Natural killer cell treated with Interleukin-12 subunit alpha and Interleukin-12 subunit beta and Interleukin-15 and Interleukin-18, amount 100 ng/mL, for 72 hours (primary cell): ENCODE results near the gene RIPK1. TPM values are rescaled to one million over a fixed set of nuclear protein-coding genes. Genes with fewer than 3 reads are reported as not detected.
"Not testable (repeated sequence)": the region's sequence is repeated elsewhere in the genome, so short reads cannot be mapped to it uniquely, and the experiment has no call there.

Source experiments
- ATAC-seq, 2 donors: fragments of 150-1000 bp; cut with Tn5 transposase in 1 of 2; sonication (Bioruptor Pico), chemical (Tn5 transposase) in 1 of 2; 2 replicates each; pipeline ENCODE4 v1.10.0; 2021
- DNase-seq: peaks from one replicate; pipeline ENCODE4 v3.0.0; 2022; ENCODE audit warnings: low spot score
- H3K27ac Mint-ChIP-seq, 2 donors: 1 replicate in 1 of 2; 2 replicates in 1 of 2; pipeline ENCODE4 v1.8.0; 2022; ENCODE audit warnings: mixed read lengths in 2 of 2, mild to moderate bottlenecking in 1 of 2, moderate library complexity in 1 of 2
- H3K27me3 Mint-ChIP-seq, 2 donors: 1 replicate in 1 of 2; 2 replicates in 1 of 2; pipeline ENCODE4 v1.8.0; 2022; ENCODE audit warnings: mixed read lengths in 2 of 2
- H3K36me3 Mint-ChIP-seq: one replicate; pipeline ENCODE4 v1.8.0; 2022; ENCODE audit warnings: mixed read lengths
- H3K4me1 Mint-ChIP-seq, 2 donors: 1 replicate in 1 of 2; 2 replicates in 1 of 2; pipeline ENCODE4 v1.8.0; 2022; ENCODE audit warnings: low read depth in 2 of 2, mixed read lengths in 2 of 2, mild to moderate bottlenecking in 1 of 2
- H3K4me3 Mint-ChIP-seq: one replicate; pipeline ENCODE4 v1.8.0; 2022; ENCODE audit warnings: mixed read lengths
- H3K9me3 Mint-ChIP-seq: 2 replicates; pipeline ENCODE4 v1.8.0; 2022; ENCODE audit warnings: mixed read lengths
- total RNA-seq, 2 donors: library from RNA; stranded (reverse); gene quantifications; one replicate each; pipeline ENCODE4 v1.2.3, GENCODE V29; 2022

RIPK1 gene
- total RNA-seq, 2 donors from 2014 or later, result 28.2 to 41.4 TPM

DNA sequence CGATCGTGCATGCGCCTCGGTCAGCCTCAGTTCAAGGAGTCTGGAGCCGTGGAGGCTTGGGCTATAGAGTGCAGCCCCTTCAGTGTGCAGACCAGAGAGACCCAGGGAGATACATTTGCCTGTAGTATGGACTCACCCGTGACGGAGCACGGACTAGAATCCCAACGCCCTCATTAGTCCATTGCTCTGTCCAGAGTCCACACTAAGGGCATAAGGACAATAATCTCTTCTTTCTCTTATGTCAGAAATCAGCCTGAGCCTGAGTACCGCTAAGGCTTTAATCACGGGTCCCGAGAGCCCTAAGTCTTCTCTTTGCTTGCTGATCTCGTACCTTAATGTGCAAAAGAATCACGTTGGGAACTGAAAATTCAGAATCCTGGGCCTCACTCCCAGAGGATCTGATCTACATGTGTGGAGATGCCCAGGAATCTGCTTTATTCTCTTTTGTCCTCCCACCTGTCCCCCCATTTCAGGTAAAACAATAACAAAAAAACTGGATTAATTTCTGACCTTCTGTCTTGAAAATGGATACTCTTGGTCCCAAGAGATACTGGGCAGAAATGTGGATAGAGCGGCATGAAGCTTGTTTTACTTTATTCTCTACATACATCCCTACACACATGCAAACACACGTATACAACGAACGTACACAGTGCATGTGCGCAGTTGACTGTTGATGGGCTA, 50.9 kb downstream of the RIPK1 start:
- peak overlapping the region; percentile 83 for H3K4me3 Mint-ChIP-seq
- peak overlapping the region in 1 of 2 donors; percentile 80 for H3K27ac Mint-ChIP-seq
- no peaks in the 10 kb centered on the region for H3K9me3 Mint-ChIP-seq
- ATAC-seq, result peak in 1 of 2 donors; percentile 29
- no peaks in the 10 kb centered on the region for H3K36me3 Mint-ChIP-seq
- DNase-seq, result no peak
- peaks cover 15 to 17% of the 10 kb centered on the region in 2 donors for H3K4me1 Mint-ChIP-seq
- H3K27me3 Mint-ChIP-seq, result no peaks in the 10 kb centered on the region

DNA sequence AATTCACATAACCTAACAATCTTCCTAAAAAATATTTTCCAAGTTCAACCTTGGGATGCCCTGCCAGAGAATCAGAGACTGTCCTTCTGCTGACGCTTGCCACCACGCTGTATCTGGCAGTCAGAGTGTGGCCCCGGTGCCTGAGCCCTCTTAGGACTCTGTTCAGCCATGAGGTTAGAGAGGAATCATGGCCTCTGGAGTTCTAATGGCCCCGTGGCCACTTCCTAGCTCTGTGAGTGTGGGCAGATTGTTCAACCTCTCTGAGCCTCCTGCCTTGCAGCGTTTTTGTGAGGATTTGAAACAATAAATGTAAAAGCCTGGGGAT, 52.4 kb downstream of the RIPK1 start:
- Mint-ChIP-seq H3K27ac (no peak overlapping the region), H3K36me3 (no peaks in the 10 kb centered on the region), H3K27me3 (no peaks in the 10 kb centered on the region), H3K4me1 (peaks cover 15 to 17% of the 10 kb centered on the region in 2 donors), H3K4me3 (no peak overlapping the region), H3K9me3 (no peaks in the 10 kb centered on the region)
- DNase-seq, result no peak
- ATAC-seq, result no peak

DNA sequence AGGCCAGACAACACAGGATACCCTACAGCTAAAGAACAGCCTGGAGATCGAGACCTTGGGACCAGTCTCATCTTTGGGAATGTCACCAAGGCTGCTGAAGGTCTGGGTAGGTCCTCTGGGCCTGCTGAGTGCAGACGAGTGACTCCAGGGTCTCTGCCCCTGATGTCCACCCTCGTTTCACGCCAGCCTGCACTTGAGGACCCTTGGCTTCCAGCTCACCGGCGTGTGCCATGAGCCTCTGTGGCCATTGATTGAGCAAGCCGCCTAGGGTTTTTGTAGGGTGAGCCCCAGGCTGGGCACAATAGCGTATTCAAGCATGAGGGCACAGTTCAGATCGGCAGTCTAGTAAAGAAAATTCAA, 54.5 kb downstream of the RIPK1 start:
- no peak overlapping the region for H3K4me3 Mint-ChIP-seq
- H3K4me1 Mint-ChIP-seq, result peaks cover 10 to 11% of the 10 kb centered on the region in 2 donors
- H3K36me3 Mint-ChIP-seq, result no peaks in the 10 kb centered on the region
- no peaks in the 10 kb centered on the region for H3K9me3 Mint-ChIP-seq
- no peak for ATAC-seq
- DNase-seq, result no peak
- no peaks in the 10 kb centered on the region for H3K27me3 Mint-ChIP-seq
- H3K27ac Mint-ChIP-seq, result no peak overlapping the region

DNA sequence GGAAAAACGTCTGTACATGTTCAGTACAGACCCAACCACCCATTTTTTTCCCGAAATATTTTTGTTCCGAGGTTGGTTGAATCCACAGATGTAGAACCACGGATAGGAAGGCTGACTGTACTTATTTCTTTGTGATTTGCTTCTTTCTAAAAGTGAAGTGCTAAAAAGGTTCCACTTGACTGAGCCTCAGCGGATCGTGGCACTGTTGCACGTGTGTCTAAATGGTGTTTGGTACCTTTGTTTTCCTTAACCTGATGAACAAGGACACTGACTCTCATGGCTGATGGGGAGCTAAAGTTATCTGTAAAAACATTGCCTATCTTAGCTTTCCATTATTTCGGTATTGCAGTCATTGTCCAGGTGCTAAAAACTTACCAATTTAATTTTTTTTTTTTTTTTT, 56.4 kb downstream of the RIPK1 start:
- peaks cover 0 to under 1% of the 10 kb centered on the region in 2 donors for H3K4me1 Mint-ChIP-seq

DNA sequence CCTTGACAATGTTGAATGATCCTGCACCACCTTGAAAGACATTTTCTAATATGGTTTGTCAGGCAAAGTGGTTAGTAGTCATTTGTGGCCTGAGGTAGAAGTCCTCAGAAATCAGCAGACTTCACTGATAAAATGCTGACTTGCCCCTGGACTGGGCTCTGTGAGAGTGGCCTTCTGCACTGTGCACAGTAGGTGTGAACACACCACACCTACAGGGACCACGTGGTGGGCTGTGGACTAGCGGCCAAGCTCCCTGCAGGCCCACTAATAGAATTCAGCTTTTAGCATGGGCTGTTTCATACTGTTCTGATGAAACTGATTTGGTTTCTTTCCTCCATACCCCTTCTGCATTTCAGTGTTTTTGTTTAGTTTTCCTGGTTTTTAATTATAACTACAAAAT, 57.5 kb downstream of the RIPK1 start:
- Mint-ChIP-seq H3K27me3 (no peaks in the 10 kb centered on the region), H3K27ac (peak overlapping the region in 1 of 2 donors; percentile 68), H3K9me3 (no peaks in the 10 kb centered on the region), H3K4me3 (no peak overlapping the region), H3K4me1 (no peaks in the 10 kb centered on the region), H3K36me3 (no peaks in the 10 kb centered on the region)
- DNase-seq (no peak), ATAC-seq (no peak)

More for the DNA sequence above, 56.4 kb downstream of the RIPK1 start:
- H3K4me3 Mint-ChIP-seq, result no peak overlapping the region
- H3K27me3 Mint-ChIP-seq, result no peaks in the 10 kb centered on the region
- no peak overlapping the region for H3K27ac Mint-ChIP-seq
- H3K9me3 Mint-ChIP-seq, result no peaks in the 10 kb centered on the region
- DNase-seq (no peak), ATAC-seq (no peak)
- no peaks in the 10 kb centered on the region for H3K36me3 Mint-ChIP-seq

DNA sequence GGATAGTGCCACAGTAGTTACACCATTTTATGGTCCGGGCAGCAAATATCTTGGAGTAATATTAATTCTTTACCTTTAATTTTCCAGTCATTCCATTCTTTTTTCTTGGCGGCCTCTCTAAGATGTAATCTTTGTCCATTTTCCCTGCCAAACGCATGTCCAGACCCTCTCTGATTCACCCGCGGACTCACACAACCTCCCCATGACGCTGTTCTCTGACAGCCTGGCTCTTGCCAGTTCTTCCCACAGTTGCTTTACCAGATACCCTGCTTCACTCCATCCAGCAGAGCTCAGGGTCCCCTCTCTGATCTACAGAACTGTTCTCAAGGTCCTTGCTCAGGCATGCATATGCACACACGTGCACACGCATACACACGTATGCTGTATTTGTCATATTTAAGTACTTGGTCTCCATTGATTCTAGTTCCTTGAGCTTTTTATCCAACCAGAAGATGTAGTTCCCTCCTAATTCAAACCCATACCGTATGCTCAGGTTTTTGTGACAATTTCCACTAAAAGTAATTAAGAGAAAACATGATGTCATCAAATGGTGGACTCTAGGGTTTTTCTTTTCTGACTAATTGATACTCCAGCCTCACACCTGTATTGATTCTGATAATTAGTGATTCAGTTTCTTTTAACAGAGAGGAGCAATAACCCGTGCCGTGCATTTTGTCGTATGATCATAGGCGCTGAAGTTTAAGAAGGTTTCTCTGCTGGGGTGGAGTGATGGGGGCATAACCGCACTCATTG, 60.2 kb downstream of the RIPK1 start:
- Mint-ChIP-seq H3K27ac (no peak overlapping the region), H3K4me1 (no peaks in the 10 kb centered on the region), H3K36me3 (no peaks in the 10 kb centered on the region), H3K4me3 (no peak overlapping the region), H3K27me3 (no peaks in the 10 kb centered on the region), H3K9me3 (no peaks in the 10 kb centered on the region)
- DNase-seq, result no peak
- ATAC-seq, result no peak

DNA sequence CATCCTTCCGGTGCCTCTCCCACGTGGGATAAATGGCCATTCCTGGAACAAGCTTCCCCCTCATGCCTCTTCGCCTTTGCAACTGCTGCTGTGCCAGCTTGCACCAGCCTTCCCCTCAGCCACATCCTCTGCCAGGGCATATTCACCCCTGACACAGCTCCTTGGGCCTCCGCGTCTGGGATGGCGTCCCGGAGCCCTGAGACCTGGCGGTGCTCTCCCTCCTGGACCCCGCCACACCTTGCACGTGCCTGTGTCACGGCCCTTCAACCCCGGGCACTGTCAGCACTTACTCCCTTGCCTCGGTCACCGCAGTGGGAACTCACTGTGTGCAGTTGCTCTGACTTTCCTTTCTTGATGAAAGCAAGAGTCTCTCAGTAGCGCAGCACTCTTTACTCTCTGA, 63.4 kb downstream of the RIPK1 start:
- Mint-ChIP-seq H3K4me1 (no peaks in the 10 kb centered on the region), H3K9me3 (no peaks in the 10 kb centered on the region), H3K27ac (no peak overlapping the region), H3K36me3 (no peaks in the 10 kb centered on the region), H3K27me3 (no peaks in the 10 kb centered on the region), H3K4me3 (no peak overlapping the region)
- ATAC-seq, result no peak
- no peak for DNase-seq

DNA sequence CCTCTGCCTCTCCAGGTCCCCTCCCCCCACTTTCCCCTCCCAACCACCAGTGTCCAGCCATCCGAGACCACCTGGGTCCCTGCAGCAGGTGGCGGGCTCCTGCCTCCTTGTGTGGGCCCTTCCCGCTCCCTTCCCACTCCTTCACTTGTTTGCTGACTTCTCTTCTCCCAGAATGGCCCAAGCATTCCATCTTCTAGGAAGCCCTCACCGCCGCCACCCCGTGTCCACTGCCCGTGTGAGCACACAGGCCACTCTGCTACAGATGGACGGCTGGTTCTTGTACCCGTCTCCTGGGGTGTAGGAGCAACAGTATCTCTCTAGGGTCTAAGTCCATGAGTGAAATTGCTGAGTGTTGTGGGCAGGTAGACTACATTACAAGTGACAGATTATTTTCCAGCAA, 65.2 kb downstream of the RIPK1 start:
- no peaks in the 10 kb centered on the region for H3K9me3 Mint-ChIP-seq
- no peaks in the 10 kb centered on the region for H3K36me3 Mint-ChIP-seq
- DNase-seq (no peak), ATAC-seq (no peak)
- H3K27me3 Mint-ChIP-seq, result no peaks in the 10 kb centered on the region
- no peak overlapping the region for H3K27ac Mint-ChIP-seq
- no peaks in the 10 kb centered on the region for H3K4me1 Mint-ChIP-seq
- no peak overlapping the region for H3K4me3 Mint-ChIP-seq

DNA sequence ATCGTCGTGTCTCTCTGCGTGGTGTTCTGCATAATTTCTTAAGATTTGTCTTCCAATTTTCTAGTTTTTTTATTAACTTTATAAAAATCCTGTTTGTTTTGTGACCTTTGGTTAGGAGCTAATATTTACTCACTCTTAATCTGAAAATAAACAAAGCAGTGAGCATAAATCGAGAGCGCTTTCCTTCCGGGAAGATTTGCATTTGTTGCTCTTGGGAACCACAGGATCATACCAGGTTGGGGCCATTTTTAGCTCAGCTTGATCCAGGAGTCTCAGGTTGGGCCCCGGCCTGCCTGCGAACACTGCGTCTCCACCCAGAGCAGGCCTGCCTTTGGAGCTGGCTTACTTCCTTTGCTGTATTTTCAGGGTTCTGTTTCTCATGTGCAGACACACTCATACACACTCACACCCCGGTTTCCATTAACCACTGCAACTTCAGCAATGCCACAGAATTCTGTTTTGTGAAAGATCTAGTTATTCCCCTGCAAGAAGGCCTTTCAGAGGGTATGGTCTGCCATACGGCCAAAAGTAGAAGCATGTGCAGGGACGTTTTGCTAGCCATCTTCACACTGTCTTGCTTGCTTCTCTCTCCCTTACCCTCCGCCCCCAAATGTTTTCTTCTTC, 67.5 kb downstream of the RIPK1 start:
- Mint-ChIP-seq H3K4me3 (no peak overlapping the region), H3K36me3 (peaks cover 7% of the 10 kb centered on the region), H3K9me3 (no peaks in the 10 kb centered on the region), H3K27me3 (no peaks in the 10 kb centered on the region), H3K4me1 (peaks cover 0 to 7% of the 10 kb centered on the region in 2 donors), H3K27ac (no peak overlapping the region)
- DNase-seq (no peak), ATAC-seq (no peak)

DNA sequence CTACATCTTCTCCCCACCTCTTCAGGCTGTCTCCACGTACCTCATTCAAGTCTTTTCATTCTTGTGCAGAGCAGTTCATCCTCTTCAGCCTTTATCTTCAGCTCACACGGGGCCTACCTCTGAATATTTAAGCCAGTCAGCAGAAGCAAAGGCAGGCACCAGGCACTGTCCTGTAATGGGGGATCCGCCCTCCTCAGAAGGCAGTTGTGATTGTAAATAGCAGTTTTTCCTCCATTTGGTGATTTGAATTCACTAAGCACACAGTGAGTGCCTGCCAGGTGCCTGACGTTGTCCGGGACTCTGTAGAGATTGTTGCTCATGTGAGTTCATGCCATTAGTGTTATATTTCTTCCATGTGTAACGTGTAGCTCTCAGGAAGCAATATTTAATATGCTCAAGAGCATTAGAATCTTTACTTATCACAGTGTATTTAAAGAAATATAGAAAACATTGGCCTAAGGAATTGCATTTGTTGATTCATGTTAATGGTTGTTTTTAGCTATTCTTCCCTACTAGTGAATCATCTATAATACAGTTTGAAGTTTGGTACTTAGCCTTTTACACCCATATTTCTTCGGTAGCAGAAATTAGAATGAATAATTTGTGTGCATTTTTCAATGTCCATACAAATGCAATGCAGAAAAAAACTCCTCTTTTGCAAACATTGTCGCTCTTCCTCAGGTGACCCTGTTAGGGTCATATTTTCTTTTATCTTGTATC, 68.2 kb downstream of the RIPK1 start:
- DNase-seq, result no peak
- Mint-ChIP-seq H3K9me3 (no peaks in the 10 kb centered on the region), H3K4me3 (no peak overlapping the region), H3K36me3 (peaks cover 7% of the 10 kb centered on the region), H3K4me1 (peaks cover 0 to 7% of the 10 kb centered on the region in 2 donors), H3K27ac (no peak overlapping the region), H3K27me3 (no peaks in the 10 kb centered on the region)
- ATAC-seq, result no peak

DNA sequence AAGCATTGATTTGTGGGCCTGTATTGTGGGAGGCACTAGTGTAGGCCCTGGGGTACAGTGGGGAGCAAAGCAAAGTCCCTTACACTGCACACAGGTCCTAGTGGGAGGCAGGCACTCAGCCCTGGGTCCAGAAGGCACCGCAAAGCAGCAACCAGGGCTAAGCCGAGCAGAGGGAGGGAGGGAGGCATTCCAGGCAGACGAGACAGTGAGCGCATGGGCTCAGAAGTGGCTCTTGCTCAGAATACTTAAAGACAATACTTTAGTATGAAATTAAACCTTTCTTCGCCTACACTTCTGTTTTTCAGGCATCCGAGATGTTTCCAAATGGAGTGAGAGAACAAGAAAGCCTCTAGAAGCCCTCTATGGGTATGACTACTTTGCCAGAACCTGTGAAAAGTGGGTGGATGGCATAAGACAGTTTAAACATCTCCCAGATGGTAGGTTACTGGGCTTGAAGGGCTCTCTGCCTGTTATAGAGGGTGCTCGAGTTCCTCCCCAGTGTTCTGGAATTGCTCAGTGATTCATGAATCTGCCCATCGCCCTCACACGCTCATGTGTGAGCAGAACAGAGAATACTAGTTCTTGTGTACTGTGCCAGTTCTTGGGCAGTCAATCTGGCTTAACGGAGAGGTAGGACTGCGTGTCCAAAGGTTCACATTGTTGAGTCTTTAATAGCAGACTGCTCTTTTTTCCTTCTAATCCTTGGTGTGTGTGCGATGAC, 68.9 kb downstream of the RIPK1 start:
- Mint-ChIP-seq H3K4me3 (no peak overlapping the region), H3K27me3 (no peaks in the 10 kb centered on the region), H3K27ac (no peak overlapping the region), H3K36me3 (peaks cover 7% of the 10 kb centered on the region), H3K9me3 (no peaks in the 10 kb centered on the region), H3K4me1 (peaks cover 0 to 7% of the 10 kb centered on the region in 2 donors)
- ATAC-seq (no peak), DNase-seq (no peak)

DNA sequence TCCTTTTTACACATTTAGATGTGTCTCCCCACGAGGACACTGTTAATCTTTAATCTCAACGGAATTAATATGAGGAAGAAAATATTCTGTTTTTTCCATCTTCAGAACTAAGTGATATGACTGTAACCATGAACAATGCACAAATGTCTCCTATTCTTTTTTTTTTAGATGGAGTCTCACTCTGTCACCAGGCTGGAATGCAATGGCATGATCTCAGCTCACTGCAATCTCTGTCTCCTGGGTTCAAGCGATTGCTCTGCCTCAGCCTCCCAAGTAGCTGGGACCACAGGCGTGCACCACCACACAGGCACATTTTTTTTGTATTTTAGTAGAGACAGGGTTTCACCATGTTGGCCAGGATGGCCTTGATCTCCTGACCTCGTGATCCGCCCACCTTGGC, 69.6 kb downstream of the RIPK1 start:
- not testable (repeated sequence) for H3K27me3 Mint-ChIP-seq, ATAC-seq, H3K4me3 Mint-ChIP-seq, H3K4me1 Mint-ChIP-seq, DNase-seq, H3K36me3 Mint-ChIP-seq, H3K27ac Mint-ChIP-seq, H3K9me3 Mint-ChIP-seq

DNA sequence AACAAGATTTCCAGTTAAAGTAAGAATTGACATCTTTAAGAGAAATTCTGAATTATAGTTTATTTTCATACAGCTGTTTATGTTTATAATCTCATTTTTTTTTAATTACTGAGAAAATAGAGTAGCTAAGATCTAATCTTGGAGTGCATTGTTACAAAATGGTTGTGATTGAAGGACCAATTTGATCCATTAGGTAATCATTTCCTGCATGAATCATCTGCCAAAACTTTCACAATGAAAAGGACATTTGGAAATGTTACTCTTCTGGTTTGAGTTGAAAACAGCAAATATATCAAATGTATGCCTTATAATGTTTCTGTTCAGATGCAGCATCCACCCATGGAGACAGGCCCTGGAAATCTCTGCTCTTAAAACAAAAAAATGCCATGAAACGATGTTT, 70.0 kb downstream of the RIPK1 start:
- peaks cover 7% of the 10 kb centered on the region for H3K36me3 Mint-ChIP-seq
- H3K4me3 Mint-ChIP-seq, result no peak overlapping the region
- peaks cover 0 to 7% of the 10 kb centered on the region in 2 donors for H3K4me1 Mint-ChIP-seq

More for the DNA sequence above, 70.0 kb downstream of the RIPK1 start:
- H3K27me3 Mint-ChIP-seq, result no peaks in the 10 kb centered on the region
- no peak for ATAC-seq
- no peaks in the 10 kb centered on the region for H3K9me3 Mint-ChIP-seq
- no peak for DNase-seq
- H3K27ac Mint-ChIP-seq, result no peak overlapping the region
